NCI-H2171 treated with DMSO at 0.1 percent for 48 hours (cell line): ENCODE measurements around the gene UBTFL1.
"Not testable (repeated sequence)": the region's sequence is repeated elsewhere in the genome, so short reads cannot be mapped to it uniquely, and the experiment has no call there.

ENCODE experiments used
- DNase-seq: peaks from one replicate; lab custom pipeline; 2025; lab: John Stamatoyannopoulos, UW

The UBTFL1 gene, protein sequence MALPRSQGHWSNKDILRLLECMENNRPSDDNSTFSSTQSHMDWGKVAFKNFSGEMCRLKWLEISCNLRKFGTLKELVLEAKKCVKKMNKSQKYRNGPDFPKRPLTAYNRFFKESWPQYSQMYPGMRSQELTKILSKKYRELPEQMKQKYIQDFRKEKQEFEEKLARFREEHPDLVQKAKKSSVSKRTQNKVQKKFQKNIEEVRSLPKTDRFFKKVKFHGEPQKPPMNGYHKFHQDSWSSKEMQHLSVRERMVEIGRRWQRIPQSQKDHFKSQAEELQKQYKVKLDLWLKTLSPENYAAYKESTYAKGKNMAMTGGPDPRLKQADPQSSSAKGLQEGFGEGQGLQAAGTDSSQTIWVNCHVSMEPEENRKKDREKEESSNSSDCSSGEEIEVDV

DNA sequence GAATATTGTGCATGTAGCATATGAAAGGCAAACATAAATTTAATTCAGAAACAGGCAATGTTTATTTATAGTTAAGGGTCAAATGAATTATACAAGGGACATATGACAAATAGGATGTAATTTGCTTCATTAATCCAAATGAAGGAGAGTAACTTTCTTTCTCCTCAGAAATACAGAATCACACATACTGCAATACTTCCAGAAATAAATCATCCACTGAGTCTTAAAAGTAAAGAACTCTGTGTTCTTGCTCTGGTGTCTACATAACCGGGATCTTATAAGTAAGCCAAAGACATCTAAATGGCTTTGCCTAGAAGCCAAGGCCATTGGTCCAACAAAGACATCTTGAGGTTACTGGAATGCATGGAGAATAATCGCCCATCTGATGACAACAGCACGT, at the start of gene UBTFL1:
Gene UBTFL1, plus strand, starts transcription at position 301 of the 400 bp plus-strand sequence. Its CDS starts 0 bp downstream, at position 301.
- DNase-seq, result not testable (repeated sequence)

- DNase-seq, result not testable (repeated sequence)
Observed at GRCh38 chr11:90051591-90052209, 34.0 kb upstream of the UBTFL1 start.

GRCh38 chr11:90052311-90052710, 33.4 kb upstream of the UBTFL1 start:
- DNase-seq, result not testable (repeated sequence)

- DNase-seq, result not testable (repeated sequence)
Observed at GRCh38 chr11:90053545-90053944, 32.2 kb upstream of the UBTFL1 start.

DNA sequence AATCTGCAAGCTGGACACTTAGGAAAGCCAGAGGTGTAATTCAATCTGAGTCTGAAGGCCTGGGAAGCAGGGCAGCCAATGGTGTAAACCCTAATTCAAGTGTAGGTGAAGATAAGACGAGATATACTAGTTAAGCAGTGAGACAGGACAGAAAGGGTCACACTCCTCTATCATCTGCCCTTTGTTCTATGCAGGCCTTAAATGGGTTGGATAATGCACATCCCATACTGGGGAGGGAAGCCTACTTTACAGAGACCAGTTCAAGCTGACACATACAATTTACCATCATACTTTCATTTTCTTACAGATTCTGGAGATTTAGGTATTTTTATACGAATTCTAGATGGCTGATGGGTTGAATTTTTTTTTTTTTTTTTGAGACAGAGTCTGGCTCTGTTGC, 3.0 kb downstream of the UBTFL1 start:
- not testable (repeated sequence) for DNase-seq

DNA sequence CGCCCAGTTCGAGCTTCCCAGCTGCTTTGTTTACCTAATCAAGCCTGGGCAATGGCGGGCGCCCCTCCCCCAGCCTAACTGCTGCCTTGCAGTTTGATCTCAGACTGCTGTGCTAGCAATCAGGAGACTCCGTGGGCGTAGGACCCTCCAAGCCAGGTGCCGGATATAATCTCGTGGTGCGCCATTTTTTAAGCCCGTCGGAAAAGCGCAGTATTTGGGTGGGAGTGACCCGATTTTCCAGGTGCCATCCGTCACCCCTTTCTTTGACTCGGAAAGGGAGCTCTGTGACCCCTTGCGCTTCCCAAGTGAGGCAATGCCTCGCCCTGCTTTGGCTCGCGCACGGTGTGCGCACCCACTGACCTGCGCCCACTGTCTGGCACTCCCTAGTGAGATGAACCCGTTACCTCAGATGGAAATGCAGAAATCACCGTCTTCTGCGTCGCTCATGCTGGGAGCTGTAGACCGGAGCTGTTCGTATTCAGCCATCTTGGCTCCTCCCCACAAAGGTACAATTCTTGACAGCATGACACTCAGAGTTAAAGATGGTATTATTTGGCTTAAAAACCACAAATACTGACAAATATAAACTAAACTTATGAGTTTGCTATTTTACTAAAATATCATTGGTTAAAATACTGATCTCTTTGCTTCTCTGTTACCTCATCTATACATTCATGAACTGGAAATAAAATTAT, 9.6 kb downstream of the UBTFL1 start:
- DNase-seq, result not testable (repeated sequence)

DNA sequence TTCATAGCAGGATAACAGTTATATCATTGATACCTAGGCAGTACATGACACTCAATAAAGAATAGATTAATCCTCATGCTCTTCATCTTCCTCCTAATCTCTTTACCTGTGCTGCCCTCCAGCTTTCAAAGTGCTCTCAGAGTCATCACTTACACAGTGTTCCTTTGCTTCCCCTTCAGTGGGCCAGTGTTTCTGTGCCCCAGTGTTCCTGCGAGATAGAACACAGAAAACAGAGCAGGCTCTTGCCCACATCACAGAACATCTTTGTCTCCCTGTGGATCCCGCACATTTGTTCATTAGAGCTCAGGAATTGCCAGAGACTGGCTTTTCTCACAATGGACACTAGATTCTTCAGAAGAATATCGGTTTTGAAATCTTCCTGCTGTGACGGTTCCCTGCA, 12.5 kb downstream of the UBTFL1 start:
- DNase-seq, result not testable (repeated sequence)

- no peak for DNase-seq
Observed at GRCh38 chr11:90100431-90100830, 14.7 kb downstream of the UBTFL1 start.

- DNase-seq, result peak; percentile 4
Observed at GRCh38 chr11:90113541-90113940, 27.8 kb downstream of the UBTFL1 start.

DNA sequence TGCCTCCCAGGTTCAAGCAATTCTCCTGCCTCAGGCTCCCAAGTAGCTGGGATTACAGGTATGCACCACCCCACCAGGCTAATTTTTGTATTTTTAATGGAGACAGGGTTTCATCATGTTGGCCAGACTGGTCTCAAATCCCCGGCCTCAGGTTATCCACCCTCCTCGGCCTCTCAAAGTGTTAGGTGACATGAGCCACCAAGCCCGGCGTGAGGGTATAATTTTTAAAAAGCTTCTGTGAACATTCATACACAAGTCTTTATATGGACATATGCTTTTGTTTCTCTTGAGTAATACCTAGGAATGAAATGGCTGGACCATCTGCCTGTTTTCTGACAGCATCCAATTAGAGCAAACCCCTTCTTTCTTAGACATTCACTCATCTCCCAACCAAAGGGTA, 34.4 kb downstream of the UBTFL1 start:
- no peak for DNase-seq

DNA sequence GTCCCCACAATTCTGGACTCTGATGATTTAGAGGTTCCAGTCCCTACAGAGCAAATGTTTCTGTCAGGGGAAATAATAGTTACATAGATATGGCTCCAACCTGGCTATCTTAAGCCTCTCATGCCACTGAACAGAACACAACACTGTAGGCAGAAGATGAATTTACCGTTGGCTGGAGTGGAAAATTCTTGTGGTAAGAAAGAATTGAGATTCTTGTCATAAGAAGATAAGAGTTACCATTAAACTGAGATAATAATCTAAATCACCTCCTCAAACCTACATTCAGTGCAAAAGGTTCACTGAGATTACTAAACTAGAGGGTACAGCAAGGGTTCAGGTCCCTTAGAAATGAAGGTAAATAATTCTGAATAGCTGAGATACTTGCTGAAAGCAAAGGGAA, 38.6 kb downstream of the UBTFL1 start:
- DNase-seq, result no peak

- no peak for DNase-seq
Observed at GRCh38 chr11:90124946-90125345, 39.2 kb downstream of the UBTFL1 start.

DNA sequence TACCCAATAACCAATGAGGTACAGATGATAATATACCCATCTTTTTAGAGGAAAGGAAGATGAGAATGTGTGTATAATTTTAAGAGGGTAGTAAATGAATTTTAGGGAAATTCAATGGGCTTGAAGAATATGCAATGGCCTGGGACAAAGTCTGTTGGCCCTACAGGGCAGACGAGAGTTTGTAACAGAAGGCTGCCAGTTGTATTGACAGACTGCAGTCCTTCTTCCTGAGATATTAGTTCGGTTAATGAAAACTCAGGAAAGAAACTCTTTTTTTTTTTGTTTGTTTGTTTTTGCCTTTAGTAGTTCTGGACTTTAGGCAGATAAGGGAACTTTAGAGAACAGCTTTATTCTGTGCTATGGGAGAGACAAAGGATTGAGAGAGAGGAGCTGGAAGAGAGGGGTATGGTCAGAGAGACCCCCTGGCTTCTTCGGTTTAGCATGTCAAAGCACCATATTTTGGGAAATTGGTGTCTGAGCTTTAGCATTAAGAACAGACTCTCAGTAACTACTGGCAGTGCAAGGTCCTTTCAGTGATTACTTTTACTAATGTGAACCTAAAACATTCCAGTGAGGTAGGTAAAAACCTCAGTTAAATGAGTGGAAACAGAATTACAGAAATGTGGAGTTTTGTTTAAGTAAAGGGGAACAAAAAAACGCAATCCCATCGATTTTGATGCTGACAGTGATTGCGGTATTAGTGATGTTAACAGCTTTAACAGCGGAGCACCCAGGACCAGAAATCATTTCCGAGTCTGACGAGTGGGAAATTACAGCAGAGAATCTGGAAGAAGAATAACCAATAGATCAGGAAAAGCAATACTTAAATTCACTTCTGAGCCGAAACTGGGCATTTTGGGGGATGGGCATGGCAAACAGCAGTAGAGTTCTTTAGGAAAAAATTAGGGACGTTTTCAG, 48.1 kb downstream of the UBTFL1 start:
- DNase-seq, result no peak

DNA sequence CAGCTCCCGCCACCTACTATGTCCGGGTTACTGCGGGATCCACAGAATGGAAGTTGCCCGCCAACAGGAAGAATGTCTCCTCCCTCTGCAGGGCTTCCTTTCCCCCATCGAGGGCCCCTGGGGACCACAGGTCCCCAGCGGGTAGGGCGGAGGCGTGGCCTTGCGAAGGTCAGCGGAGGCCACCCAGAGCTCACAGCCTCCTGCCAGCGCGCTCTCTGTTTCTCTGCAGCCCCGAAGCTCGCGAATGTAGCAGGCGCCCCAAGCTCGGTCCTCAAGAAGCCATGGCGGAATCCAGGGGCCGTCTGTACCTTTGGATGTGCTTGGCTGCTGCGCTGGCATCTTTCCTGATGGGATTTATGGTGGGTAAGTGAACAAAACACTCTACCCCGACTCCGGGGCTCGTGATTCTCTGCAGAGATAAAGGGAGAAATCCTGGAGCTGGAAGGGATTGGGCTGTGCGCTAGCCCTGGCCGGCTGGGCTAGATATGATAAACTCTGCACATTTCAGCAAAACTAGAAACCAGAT, 48.8 kb downstream of the UBTFL1 start, which contains the start of gene NAALAD2:
Gene NAALAD2, plus strand, starts transcription at position 186 of the 526 bp plus-strand sequence. Its CDS starts 96 bp downstream, at position 282.
- no peak for DNase-seq

- DNase-seq, result no peak
Observed at GRCh38 chr11:90135016-90135415, 49.3 kb downstream of the UBTFL1 start.
